Colonic mucosa (tissue), 4 donors: Measurements from ENCODE around the gene ATG4C. TPM values are rescaled to one million over a fixed set of nuclear protein-coding genes. Genes with fewer than 3 reads are reported as not detected.

Source experiments
- DNase-seq: peaks from one replicate; pipeline ENCODE4 v3.0.0-alpha.2; 2020
- H3K27ac ChIP-seq: fragments of 200-600 bp; one replicate; pipeline ENCODE4 v1.8.0; 2021
- H3K27me3 ChIP-seq: fragments of 200-600 bp; one replicate; pipeline ENCODE4 v1.8.0; 2021
- H3K36me3 ChIP-seq: fragments of 200-600 bp; one replicate; pipeline ENCODE4 v1.8.0; 2021
- H3K4me1 ChIP-seq: fragments of 200-600 bp; one replicate; pipeline ENCODE4 v1.8.0; 2021; ENCODE audit warnings: mild to moderate bottlenecking
- H3K4me3 ChIP-seq: fragments of 200-600 bp; one replicate; pipeline ENCODE4 v1.8.0; 2021
- H3K9ac ChIP-seq, 2 donors: one replicate each; pipeline ENCODE4 v1.7.0; 2013; ENCODE audit warnings: control low read depth in 2 of 2, low read depth in 2 of 2, low read length in 2 of 2
- H3K9me3 ChIP-seq: fragments of 200-600 bp; one replicate; pipeline ENCODE4 v1.8.0; 2021
- intact Hi-C: fragments of 100-400 bp; cut with DNase I; formaldehyde crosslinking; loops from one replicate; pipeline ENCODE4 v1.14.1; 2022
- total RNA-seq, 2 donors: library from RNA; stranded (reverse); fragmentation: NEBNext Ultra II Directional in 1 of 2; extraction: Animal tissue kit (Norgen Biotek cat#: 25700) in 1 of 2; gene quantifications; one replicate each; pipeline ENCODE4 v1.2.1, GENCODE V29; 2021
- TF ChIP-seq, protein P1 (sequence below): fragments of 200-600 bp; IDR thresholded peaks from one replicate; pipeline ENCODE4 v1.8.0; 2022; ENCODE audit warnings: antibody characterized with exemption, mild to moderate bottlenecking
- donor health status: healthy.
- donor health status: DM: no; HTN: no; CAD: no.
- donor health status: DM: no; HTN: no; CAD: no.

The ATG4C gene
- total RNA-seq, 2 donors from 2014 or later, result 9.5 to 12.4 TPM

DNA sequence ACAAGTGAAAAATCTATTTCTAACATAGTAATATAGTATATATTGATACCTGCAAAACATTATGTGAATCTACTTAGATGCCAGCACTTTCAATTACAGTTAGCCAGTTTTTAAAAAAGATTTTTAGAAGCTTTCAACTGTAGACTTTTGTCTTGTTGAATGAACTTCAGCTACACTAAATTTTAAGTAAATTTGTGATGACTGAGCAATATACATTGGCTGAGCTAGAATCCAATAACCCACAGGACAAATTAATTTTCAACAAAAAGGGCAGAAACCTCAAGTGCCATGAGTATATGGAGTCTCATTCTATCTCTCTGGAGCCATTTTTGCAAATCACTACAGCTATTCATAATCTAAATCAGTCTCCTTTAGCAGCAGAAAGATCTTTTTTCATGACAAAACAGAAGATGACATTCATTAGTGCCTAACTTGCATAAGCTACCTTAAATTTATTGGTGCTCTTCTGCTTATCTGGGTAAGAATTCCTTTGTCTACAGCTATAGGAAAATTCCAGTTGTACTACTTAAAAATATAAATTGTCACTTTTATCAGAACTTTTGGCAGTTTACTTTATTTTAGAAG is 100.3 kb downstream of the ATG4C start:
- intact Hi-C loops, result no loop called here
- TF ChIP-seq, protein P1, sequence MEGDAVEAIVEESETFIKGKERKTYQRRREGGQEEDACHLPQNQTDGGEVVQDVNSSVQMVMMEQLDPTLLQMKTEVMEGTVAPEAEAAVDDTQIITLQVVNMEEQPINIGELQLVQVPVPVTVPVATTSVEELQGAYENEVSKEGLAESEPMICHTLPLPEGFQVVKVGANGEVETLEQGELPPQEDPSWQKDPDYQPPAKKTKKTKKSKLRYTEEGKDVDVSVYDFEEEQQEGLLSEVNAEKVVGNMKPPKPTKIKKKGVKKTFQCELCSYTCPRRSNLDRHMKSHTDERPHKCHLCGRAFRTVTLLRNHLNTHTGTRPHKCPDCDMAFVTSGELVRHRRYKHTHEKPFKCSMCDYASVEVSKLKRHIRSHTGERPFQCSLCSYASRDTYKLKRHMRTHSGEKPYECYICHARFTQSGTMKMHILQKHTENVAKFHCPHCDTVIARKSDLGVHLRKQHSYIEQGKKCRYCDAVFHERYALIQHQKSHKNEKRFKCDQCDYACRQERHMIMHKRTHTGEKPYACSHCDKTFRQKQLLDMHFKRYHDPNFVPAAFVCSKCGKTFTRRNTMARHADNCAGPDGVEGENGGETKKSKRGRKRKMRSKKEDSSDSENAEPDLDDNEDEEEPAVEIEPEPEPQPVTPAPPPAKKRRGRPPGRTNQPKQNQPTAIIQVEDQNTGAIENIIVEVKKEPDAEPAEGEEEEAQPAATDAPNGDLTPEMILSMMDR, result no peak
- Histone ChIP-seq H3K27ac (no peak overlapping the region), H3K9me3 (no peaks in the 10 kb centered on the region), H3K4me3 (no peak overlapping the region), H3K27me3 (no peaks in the 10 kb centered on the region), H3K36me3 (no peaks in the 10 kb centered on the region), H3K4me1 (no peaks in the 10 kb centered on the region), H3K9ac (no peak overlapping the region)
- no peak for DNase-seq

DNA sequence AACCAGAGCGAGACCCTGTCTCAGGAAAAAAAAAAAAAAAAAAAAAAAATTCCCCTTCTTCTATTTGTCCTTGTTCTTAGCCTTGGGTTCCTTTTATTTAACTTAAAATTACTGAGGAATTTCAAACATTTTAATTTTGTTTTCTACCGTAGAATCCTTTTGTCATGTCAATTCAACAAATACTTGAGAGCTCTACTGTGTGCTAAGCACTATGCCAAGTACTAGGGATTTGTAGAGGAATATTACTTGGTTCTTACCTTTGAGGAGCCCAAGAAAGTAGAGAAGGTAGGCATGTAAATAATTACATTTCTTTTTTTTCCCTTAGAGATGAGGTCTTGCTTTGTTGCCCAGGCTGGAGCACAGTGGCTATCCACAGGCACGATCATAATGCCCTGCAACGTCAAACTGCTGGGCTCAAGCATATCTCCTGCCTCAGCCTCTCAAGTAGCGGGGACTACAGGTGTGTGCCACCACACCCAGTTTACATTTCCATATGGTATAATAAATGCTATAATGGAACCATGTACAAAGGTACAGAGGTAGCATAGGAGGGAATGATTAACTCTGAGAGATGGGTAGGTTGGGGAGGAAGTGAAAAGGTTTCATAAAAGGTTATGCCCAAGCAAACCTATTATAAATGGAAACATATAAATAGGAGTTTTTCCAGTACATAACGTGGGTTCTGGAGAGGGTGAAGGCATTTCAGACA is 104.0 kb downstream of the ATG4C start:
- DNase-seq, result no peak
- Histone ChIP-seq H3K27ac (no peak overlapping the region), H3K36me3 (no peaks in the 10 kb centered on the region), H3K9ac (no peak overlapping the region), H3K27me3 (no peaks in the 10 kb centered on the region), H3K9me3 (no peaks in the 10 kb centered on the region), H3K4me3 (no peak overlapping the region), H3K4me1 (no peaks in the 10 kb centered on the region)
- TF ChIP-seq, protein P1, result no peak
- intact Hi-C loops, result no loop called here

DNA sequence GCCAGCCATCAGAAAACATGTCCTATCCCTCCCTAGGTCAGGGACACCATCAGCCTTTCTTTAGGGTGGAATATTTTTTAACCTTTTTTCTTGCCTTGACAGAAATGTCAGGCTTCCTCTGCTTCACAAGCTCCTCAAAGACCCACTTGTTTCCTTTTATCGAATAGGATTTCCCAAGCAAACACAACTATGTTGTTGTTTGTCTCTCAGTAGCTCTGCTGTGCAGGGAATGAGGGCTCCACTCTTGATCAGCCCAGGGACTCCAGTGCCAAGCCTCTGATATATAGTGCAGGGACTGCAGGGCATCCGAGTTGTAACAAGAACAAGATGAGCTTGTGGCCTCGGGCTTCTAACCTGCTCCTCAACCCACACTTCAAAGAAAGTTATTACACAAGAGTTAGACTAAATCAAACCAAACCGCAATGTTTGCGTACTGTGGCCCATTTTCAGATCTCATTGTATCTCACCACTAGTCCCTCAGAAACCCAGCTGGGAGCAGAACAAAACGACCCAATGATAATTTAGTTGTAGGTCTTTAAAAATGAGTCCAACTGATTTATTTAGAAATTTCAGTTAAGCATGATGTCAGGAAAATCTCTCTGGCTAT is 108.1 kb downstream of the ATG4C start:
- intact Hi-C loops, result no loop called here
- no peaks in the 10 kb centered on the region for H3K4me1 ChIP-seq
- H3K4me3 ChIP-seq, result no peak overlapping the region
- DNase-seq, result no peak
- no peaks in the 10 kb centered on the region for H3K27me3 ChIP-seq
- no peaks in the 10 kb centered on the region for H3K36me3 ChIP-seq
- H3K9me3 ChIP-seq, result no peaks in the 10 kb centered on the region
- H3K9ac ChIP-seq, result no peak overlapping the region
- no peak overlapping the region for H3K27ac ChIP-seq
- TF ChIP-seq, protein P1, result no peak

DNA sequence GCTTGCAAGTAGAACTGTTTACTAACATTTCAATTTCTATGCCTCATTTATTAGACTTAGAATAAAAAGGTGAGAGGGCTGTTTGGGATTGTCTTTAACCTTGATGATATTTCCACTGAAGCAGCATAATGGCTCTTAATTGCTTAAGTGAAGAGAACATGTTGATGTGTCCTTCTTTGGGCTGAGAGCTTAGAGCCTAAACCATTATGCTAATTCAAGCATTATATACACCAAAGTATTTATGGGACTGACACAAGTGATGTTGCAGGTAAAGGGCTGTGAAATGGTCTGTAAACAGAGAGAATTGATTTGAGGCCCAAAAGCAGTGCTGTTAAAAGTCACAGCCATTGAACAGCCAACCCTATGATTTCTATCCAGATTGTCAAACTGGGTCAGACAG is 113.9 kb downstream of the ATG4C start:
- DNase-seq, result no peak
- TF ChIP-seq, protein P1, result no peak
- no peaks in the 10 kb centered on the region for H3K27me3 ChIP-seq
- H3K9ac ChIP-seq, result no peak overlapping the region
- H3K36me3 ChIP-seq, result no peaks in the 10 kb centered on the region
- no peak overlapping the region for H3K4me3 ChIP-seq
- H3K4me1 ChIP-seq, result no peaks in the 10 kb centered on the region
- intact Hi-C loops, result no loop called here
- no peak overlapping the region for H3K27ac ChIP-seq
- no peaks in the 10 kb centered on the region for H3K9me3 ChIP-seq

DNA sequence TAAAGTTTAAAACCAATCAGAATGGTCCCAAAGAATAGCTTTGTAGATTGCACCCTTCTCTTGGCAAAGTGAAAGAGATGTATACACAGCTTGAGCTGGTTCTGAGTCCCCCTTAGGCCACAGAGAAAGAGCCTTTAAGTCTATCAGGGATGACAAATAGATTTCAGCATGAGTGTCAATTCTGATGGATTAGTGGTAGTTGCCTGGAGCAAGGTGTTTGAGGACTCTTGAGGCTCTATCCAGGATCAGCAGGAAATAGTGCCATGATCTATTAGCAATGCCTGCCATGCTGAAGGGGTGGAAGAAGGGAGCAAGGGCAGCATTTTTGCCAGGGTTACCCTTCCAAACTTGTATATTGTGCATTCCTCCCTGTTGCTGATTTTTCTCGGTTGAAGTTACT is 116.6 kb downstream of the ATG4C start:
- Histone ChIP-seq H3K9me3 (no peaks in the 10 kb centered on the region), H3K27ac (no peak overlapping the region), H3K9ac (no peak overlapping the region), H3K4me1 (no peaks in the 10 kb centered on the region), H3K4me3 (no peak overlapping the region), H3K36me3 (no peaks in the 10 kb centered on the region), H3K27me3 (no peaks in the 10 kb centered on the region)
- intact Hi-C loops, result no loop called here
- TF ChIP-seq, protein P1, result no peak
- no peak for DNase-seq
